ENCODE data around the gene NUMBL. TPM values are rescaled to one million over a fixed set of nuclear protein-coding genes. Genes with fewer than 3 reads are reported as not detected.
A peak's percentile ranks its signal among the peaks of the same experiment; 100 is the strongest.

The NUMBL gene
- total RNA-seq, 4 donors from 2014 or later, result 20.5 to 38.2 (median 29.3) TPM

DNA sequence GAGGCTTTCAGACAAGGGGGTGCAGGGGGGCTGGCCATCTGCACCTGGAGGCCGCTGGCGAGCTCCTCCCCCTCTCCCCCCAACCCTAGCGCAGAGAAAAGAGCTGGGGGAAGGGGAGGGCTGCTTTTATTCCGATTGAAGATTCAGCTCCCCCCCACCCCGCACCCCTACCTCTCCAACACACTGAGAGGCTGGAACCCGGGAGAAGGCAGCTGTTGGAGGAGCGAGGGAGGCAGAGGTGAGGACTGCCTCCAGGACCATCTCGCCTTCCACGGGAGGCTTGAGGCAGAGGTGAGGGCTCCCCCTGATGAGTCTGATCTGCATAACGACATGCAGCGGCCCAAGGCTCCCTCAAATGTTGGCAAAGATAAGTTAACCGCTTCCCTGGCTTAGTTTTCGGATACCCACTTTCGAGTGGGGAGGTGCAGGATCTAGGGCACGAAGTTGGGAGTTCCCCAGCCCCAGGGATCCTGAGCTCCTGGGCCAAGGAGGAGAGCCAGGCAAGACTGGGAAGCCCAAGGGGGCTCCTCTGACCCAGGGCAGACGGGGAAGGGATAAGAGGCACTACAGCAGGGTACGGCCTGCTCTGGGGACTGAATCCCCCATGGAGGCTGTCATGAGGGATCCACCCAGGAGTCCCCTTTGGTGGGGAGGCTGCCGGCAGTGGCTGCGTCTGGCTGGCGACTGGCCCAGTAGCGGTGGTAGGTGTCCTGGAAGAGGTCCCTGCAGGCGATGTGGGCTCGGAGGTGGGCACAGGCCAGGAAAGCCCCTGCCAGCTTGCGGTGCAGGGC is 1.2 kb upstream of the NUMBL start:
- 44% methylated on average over 12 of the region's 24 CpGs for WGBS
- no peak for TF ChIP-seq POLR2A (IDR thresholded peaks at IDR 0.05)
- TF ChIP-seq, protein P1, sequence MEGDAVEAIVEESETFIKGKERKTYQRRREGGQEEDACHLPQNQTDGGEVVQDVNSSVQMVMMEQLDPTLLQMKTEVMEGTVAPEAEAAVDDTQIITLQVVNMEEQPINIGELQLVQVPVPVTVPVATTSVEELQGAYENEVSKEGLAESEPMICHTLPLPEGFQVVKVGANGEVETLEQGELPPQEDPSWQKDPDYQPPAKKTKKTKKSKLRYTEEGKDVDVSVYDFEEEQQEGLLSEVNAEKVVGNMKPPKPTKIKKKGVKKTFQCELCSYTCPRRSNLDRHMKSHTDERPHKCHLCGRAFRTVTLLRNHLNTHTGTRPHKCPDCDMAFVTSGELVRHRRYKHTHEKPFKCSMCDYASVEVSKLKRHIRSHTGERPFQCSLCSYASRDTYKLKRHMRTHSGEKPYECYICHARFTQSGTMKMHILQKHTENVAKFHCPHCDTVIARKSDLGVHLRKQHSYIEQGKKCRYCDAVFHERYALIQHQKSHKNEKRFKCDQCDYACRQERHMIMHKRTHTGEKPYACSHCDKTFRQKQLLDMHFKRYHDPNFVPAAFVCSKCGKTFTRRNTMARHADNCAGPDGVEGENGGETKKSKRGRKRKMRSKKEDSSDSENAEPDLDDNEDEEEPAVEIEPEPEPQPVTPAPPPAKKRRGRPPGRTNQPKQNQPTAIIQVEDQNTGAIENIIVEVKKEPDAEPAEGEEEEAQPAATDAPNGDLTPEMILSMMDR (IDR thresholded peaks at IDR 0.05), result no peak
- no peak for TF ChIP-seq EP300 (IDR thresholded peaks at IDR 0.05)
- TF ChIP-seq POLR2AphosphoS5 (IDR thresholded peaks at IDR 0.05), result no peak
- no peaks in the 10 kb centered on the region for H3K9me3 ChIP-seq
- peak overlapping the region; percentile 69 for H3K4me3 ChIP-seq
- H3K36me3 ChIP-seq, result peaks cover 35% of the 10 kb centered on the region
- peaks cover 50% of the 10 kb centered on the region for H3K4me1 ChIP-seq
- peak overlapping the region; percentile 89 for H3K27ac ChIP-seq
- no peaks in the 10 kb centered on the region for H3K27me3 ChIP-seq
- DNase-seq (ENCODE audit: low spot score in 2 of 2), result no peak

DNA sequence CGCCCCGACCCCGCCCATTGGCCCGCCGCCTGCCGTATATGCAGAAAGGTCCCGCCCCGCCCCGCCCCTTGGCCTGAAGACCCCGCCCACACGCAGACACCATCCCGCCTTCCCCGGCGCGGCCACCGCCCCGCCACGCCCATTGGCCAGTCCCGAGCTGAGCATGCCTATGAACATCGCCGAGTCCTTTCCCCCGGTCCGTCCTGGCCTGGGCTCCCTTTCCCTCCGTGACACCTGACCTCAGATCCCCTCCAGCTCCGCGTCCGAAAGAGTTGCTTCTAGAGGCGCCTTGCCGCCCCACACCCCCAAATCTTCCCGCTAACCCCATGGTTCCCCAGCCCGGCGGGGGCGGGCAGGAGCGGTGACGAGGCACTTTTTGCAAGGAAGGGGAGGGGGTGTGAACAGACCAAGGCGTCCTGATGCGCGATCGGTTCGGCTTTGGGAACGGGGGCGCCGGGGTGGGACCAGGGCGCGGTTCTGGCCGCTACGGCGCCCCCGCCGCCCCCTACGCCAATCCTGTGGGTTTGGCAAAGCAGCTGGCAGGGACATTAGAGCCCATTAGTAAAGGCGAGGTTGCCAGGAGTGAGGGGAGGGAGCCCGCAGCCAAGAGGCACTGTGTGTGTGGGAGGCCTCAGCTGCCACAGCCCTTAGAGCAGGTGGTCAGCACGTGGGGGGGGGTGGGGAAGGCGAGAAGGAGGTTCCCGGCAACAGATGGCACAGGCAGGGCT is 406 bp upstream of the NUMBL start:
- DNase-seq (ENCODE audit: low spot score in 2 of 2), result peak; percentile 97 to 98
- Histone ChIP-seq H3K27me3 (no peaks in the 10 kb centered on the region), H3K9me3 (no peaks in the 10 kb centered on the region), H3K4me1 (peaks cover 54% of the 10 kb centered on the region), H3K27ac (peak overlapping the region; percentile 89), H3K36me3 (peaks cover 32% of the 10 kb centered on the region), H3K4me3 (peak overlapping the region; percentile 69)
- peak; percentile 41 to 65 (median 44) for TF ChIP-seq POLR2AphosphoS5 (IDR thresholded peaks at IDR 0.05)
- TF ChIP-seq EP300 (IDR thresholded peaks at IDR 0.05), result no peak
- TF ChIP-seq POLR2A (IDR thresholded peaks at IDR 0.05), result peak in 1 of 2 donors; percentile 13
- TF ChIP-seq, protein P1 (IDR thresholded peaks at IDR 0.05), result no peak
- WGBS, result under 1% methylated on average over 37 of the region's 56 CpGs

- Histone ChIP-seq H3K27ac (peak overlapping the region; percentile 89), H3K4me3 (peak overlapping the region; percentile 69), H3K36me3 (peaks cover 26% of the 10 kb centered on the region), H3K9me3 (no peaks in the 10 kb centered on the region), H3K27me3 (no peaks in the 10 kb centered on the region), H3K4me1 (peaks cover 64% of the 10 kb centered on the region)
- peak in 1 of 2 donors; percentile 80 for DNase-seq (ENCODE audit: low spot score in 2 of 2)
- TF ChIP-seq POLR2AphosphoS5 (IDR thresholded peaks at IDR 0.05), result no peak
- no peak for TF ChIP-seq POLR2A (IDR thresholded peaks at IDR 0.05)
- TF ChIP-seq, protein P1 (IDR thresholded peaks at IDR 0.05), result no peak
- no peak for TF ChIP-seq EP300 (IDR thresholded peaks at IDR 0.05)
- WGBS, result 22% methylated on average over 6 of the region's 18 CpGs
Measured at GRCh38 chr19:40689339-40690049, 957 bp downstream of the NUMBL start.

- TF ChIP-seq POLR2AphosphoS5 (IDR thresholded peaks at IDR 0.05) (no peak), POLR2A (IDR thresholded peaks at IDR 0.05) (no peak), EP300 (IDR thresholded peaks at IDR 0.05) (no peak)
- TF ChIP-seq, protein P1 (IDR thresholded peaks at IDR 0.05), result no peak
- peaks cover 64% of the 10 kb centered on the region for H3K4me1 ChIP-seq
- WGBS, result 65% methylated on average over 4 of the region's 4 CpGs
- H3K27me3 ChIP-seq, result no peaks in the 10 kb centered on the region
- H3K36me3 ChIP-seq, result peaks cover 26% of the 10 kb centered on the region
- peak overlapping the region; percentile 89 for H3K27ac ChIP-seq
- peak overlapping the region; percentile 69 for H3K4me3 ChIP-seq
- no peaks in the 10 kb centered on the region for H3K9me3 ChIP-seq
- no peak for DNase-seq (ENCODE audit: low spot score in 2 of 2)
Measured at GRCh38 chr19:40688987-40689338, 1.5 kb downstream of the NUMBL start.

Measured in suprapubic skin (tissue), 4 donors.